RKO (cell line): ENCODE measurements around the gene CHST14.
A peak's percentile ranks its signal among the peaks of the same experiment; 100 is the strongest.

Experiments used
- DNase-seq: peaks from one replicate; pipeline ENCODE4 v3.0.0-alpha.2; 2016; ENCODE audit warnings: low spot score

Gene CHST14

GRCh38 chr15:40470423-40471104, at the start of gene CHST14:
TSS of gene CHST14 (plus strand) at chr15:40470984. CDS start at chr15:40471214, 230 bp downstream.
- DNase-seq: peak; percentile 54

GRCh38 chr15:40421246-40422157, 49.3 kb upstream of the CHST14 start:
- DNase-seq: no peak

GRCh38 chr15:40424483-40425115, 46.2 kb upstream of the CHST14 start:
- no peak for DNase-seq

GRCh38 chr15:40425681-40426080, 45.1 kb upstream of the CHST14 start:
- no peak for DNase-seq

GRCh38 chr15:40427188-40427587, 43.6 kb upstream of the CHST14 start:
- no peak for DNase-seq

- DNase-seq: no peak
Measured at GRCh38 chr15:40428185-40428584, 42.6 kb upstream of the CHST14 start.

- no peak for DNase-seq
Measured at GRCh38 chr15:40429068-40429710, 41.6 kb upstream of the CHST14 start.

- DNase-seq: peak; percentile 81
Measured at GRCh38 chr15:40430271-40430805, 40.4 kb upstream of the CHST14 start.

GRCh38 chr15:40435023-40435709, 35.6 kb upstream of the CHST14 start:
- DNase-seq: no peak

GRCh38 chr15:40435710-40436089, 35.1 kb upstream of the CHST14 start:
- no peak for DNase-seq

GRCh38 chr15:40436116-40436891, 34.5 kb upstream of the CHST14 start:
- no peak for DNase-seq

- DNase-seq: no peak
Measured at GRCh38 chr15:40436892-40437751, 33.7 kb upstream of the CHST14 start.

GRCh38 chr15:40437752-40438687, 32.8 kb upstream of the CHST14 start:
- DNase-seq: no peak

- no peak for DNase-seq
Measured at GRCh38 chr15:40438712-40439111, 32.1 kb upstream of the CHST14 start.

GRCh38 chr15:40439461-40439959, 31.3 kb upstream of the CHST14 start:
- no peak for DNase-seq

GRCh38 chr15:40439960-40440742, 30.6 kb upstream of the CHST14 start:
- peak; percentile 48 for DNase-seq
